ENCODE results near the gene RGP1.

Gene RGP1

GRCh38 chr9:35723426-35723825 is 25.7 kb upstream of the RGP1 start:
- no peak for ATAC-seq
- no peak for DNase-seq

GRCh38 chr9:35723908-35724307 is 25.2 kb upstream of the RGP1 start:
- ATAC-seq (no peak), DNase-seq (no peak)

DNA sequence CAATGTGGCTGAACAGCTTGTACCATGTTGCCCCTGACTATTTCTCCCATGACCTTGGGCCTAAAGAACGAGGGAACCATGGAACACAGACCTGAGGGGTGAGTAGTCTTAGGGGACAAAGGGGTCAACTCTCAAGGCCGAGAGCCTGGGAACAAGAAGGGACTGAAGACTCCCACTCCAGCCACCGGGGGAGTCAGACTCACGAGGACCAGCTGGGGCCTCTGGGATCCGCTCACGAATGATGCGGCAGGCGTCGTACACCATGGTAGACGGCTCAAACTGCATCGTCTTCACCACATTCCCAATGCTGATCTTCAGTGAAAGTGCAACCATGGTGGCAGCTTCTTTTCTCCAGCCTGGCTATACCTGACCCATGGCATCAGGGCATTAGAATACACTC is 23.7 kb upstream of the RGP1 start:
- no peak for ATAC-seq
- no peak for DNase-seq

GRCh38 chr9:35726931-35727330 is 22.2 kb upstream of the RGP1 start:
- ATAC-seq (no peak), DNase-seq (peak; percentile 40)

GRCh38 chr9:35727676-35728040 is 21.4 kb upstream of the RGP1 start:
- DNase-seq (no peak), ATAC-seq (no peak)

DNA sequence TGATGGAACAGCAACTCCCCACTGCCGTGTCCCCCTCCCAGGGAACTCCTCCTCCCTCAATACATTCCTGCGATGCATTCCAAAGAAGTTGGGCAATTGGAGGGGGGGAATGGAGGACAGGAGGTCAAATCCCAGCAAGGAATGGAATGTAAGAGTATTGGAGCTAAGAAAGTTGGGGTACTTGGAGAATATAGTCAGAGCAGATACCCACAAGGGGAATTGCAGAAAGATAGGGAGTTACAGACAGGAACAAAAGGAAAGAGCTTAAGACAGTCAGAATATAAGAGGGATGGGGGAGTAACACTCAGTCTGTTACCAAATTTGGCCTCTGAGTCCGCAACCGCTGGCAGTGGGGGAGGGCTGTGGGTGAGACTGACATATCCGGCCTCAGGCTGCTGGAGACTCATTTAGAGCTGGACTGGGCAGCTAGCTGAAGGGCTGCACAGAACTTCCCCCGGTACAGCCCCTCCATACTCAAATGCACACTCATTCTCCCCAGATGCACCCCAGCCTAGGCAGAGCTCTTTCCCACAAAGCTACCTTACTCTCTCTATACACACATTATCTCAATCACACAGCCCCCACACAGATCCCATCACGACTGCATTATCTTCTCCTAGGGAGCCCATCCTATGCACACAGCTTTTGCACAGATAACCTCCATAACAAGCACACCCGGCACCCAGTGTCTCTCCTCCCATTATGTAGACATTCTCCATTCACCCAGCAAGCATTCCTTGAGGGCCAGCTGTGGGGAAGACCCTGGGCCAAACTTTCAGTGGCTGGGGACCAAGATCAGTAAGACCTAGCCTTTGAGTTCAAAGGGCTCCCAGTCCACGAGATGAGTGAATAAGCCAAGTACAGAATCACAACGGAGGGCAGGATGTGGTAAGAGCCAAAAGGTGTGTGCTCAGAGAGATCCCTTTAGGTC is 20.8 kb upstream of the RGP1 start:
- ATAC-seq = peak; percentile 17
- peak; percentile 67 for DNase-seq

GRCh38 chr9:35729101-35729500 is 20.0 kb upstream of the RGP1 start:
- ATAC-seq (no peak), DNase-seq (no peak)

DNA sequence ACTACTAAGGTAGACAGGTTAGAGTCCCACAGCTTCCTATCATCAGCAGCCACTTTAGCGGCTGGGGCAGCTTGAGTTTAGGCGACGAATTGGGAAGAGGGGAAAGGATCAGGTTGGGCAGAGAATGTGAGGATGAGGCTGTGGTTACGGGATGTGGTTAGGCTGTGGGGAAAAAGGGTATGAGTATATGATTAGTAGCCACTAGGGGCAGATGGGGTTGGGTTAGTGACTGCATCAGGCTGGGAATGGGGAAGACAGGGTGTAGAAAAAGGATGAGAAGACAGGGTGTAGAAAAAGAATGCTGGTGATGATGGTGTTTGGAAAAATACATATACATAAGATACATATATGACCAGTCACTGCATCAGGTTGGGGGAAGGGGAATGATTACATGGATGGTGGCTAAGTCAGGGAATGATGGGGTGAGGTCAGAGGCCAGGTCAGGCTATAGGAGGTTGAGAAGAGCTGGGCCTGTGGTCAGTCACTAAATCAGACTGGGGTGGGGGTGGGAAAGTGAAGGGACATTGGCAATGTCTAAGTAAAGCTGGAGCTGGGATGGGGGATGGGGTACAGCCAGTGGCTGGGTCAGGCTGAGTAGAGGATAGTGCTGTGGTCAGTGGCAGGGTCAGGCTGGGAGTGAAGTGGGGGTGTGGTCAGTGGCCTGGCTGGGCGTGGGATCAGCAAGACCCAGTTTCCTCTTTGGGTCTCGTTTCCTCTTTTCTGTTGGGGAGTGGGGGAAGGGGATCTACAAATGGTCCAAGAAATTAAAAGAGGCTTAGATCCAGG is 19.2 kb upstream of the RGP1 start:
- DNase-seq (peak; percentile 46), ATAC-seq (no peak)

GRCh38 chr9:35730486-35730854 is 18.6 kb upstream of the RGP1 start:
- ATAC-seq = no peak
- no peak for DNase-seq

GRCh38 chr9:35731415-35732184 is 17.5 kb upstream of the RGP1 start:
- no peak for DNase-seq

DNA sequence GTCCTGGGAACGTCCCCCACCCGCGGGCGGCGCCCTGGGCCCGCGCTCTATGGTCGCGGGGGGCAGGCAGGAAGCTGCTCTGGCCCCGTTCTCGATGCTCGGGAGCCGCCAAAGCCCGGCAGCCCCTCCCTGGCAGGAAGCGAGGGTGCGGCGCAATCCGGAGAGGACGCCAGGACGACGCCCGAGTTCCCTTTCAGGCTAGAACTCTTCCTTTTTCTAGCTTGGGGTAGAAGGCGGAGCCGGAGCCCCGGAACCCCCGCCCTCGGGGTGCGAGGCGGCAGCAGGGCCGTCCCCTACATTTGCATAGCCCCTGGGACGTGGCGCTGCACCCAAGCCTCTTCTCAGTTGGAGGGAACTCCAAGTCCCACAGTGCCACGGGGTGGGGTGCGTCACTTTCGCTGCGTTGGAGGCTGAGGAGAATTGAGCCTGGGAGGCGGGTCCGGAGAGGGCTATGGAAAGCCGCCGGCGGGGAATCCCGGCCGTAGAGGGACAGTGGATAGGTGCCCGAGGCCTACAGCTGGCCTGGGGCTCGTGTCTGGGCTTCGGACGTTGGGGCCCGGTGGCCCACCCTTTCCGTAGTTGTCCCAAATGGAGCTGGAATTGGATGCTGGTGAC is 16.8 kb upstream of the RGP1 start, which contains the start of the genes CREB3 and TLN1:
Gene CREB3 (plus strand): TSS at position 482 of the 615 bp plus-strand sequence. CDS start 107 bp downstream, at position 589.
Gene TLN1 (minus strand): TSS at position 11 of the 615 bp plus-strand sequence. CDS start 6,501 bp downstream, outside the sequence.
- ATAC-seq (peak; percentile 92), DNase-seq (peak; percentile 97)

More at GRCh38 chr9:35731415-35732184, 17.5 kb upstream of the RGP1 start:
- ATAC-seq = no peak

GRCh38 chr9:35732800-35733541 is 16.1 kb upstream of the RGP1 start:
- peak; percentile 59 for DNase-seq

GRCh38 chr9:35734096-35734495 is 15.0 kb upstream of the RGP1 start:
- DNase-seq (no peak), ATAC-seq (no peak)

More at GRCh38 chr9:35732800-35733541, 16.1 kb upstream of the RGP1 start:
- ATAC-seq = peak; percentile 2

- no peak for ATAC-seq
- DNase-seq = peak; percentile 62
These were observed 12.9 kb upstream of the RGP1 start for GRCh38 chr9:35736201-35736633.

DNA sequence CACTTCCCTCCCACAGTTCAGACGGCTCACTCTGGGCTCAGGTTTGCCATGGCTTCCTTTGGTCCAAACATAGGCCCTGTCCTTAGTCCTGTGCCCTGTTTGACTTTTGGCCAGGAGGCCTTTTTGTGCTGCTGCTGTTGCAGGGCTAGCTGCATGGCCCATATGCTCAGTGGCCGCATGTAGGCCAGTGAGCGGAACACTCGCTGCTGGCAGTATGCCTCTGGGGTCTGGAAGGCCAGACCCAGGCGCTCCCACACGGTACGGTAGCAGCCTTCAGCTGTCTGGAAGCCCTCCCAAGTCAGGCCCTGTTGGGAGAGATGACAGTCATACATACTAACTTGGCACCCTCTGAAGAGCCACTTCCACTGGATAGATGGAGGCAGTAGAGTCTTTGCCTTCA is 11.9 kb upstream of the RGP1 start:
- DNase-seq = no peak
- ATAC-seq = no peak

DNA sequence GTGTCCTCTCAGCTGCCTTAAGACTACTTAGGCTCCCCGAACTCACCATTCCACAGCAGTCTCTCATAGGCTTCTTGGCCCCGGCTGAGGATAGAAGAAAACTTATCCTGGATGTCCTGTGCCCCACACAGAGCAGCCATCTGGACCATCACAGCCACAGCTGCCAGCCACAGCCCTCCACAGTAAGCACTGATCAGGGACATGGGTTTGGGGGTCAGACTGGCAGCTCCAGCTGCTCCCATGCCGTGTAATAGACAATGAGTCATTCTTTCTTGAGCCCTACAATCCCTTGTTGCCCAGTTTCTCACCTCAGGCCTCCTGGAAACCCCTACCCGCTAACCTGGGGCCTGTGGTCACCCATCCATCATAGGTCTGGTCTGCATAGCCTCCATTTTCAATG is 10.9 kb upstream of the RGP1 start:
- no peak for DNase-seq

DNA sequence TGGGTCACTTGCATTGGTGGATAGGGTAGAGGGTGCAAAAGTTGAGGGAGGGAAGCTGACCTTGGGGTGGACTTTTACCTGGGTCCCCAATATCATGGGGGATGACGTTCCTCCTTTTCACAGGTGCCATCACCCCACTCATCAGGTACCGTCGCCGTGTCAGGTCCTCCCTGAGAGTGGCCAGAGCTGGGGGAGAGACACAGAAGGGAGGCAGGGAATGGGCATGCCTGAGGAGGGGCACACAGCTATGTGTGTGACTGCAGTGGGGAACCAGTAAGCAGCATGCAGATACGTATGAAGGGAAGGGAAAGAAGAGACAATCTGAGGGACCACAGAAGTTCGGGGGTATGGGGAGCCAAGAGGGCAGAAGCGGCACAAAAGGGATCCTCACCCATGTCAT is 10.2 kb upstream of the RGP1 start:
- ATAC-seq = no peak
- no peak for DNase-seq

More for the DNA sequence above, 10.9 kb upstream of the RGP1 start:
- ATAC-seq = no peak

DNA sequence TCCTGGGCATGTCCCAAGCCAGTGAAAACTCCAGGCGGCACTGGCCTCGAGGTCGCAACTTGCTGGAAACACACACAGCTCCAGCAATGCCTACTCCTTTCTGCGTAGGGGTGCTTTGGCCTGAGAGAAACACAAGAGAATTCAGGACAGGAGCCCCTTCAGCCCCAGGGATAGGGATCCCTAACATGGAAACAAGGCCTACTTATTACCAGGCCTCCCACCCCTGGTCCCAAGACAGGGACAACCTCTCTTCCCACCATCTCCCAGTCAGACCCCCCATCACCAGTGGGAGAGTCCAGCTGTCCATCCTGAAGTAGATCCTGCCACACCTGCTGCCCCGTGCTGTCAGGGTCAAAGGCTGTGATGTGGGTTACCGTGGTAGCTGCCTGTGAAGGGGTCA is 8.8 kb upstream of the RGP1 start:
- ATAC-seq = no peak

DNA sequence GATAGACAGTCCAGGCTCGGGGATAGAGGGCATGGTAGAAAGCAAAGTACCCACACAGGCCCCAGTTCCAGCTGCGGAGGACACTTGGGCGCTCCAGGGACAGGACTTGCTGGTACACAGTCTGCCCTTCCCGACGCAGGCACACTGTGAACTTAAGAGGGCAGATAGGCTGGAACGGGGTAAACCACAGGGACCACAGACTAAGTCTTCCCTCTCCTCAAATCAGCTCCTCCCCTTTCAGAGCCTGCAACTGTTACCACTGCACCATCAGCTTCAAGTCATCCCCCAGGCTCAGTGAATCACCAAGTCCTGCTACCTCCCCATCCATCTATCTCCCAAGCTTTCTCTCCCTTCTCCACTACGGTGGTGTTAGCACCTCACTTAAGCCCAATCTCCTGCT is 7.3 kb upstream of the RGP1 start:
- no peak for DNase-seq
- ATAC-seq = peak; percentile 50

More for the DNA sequence above, 8.8 kb upstream of the RGP1 start:
- no peak for DNase-seq

DNA sequence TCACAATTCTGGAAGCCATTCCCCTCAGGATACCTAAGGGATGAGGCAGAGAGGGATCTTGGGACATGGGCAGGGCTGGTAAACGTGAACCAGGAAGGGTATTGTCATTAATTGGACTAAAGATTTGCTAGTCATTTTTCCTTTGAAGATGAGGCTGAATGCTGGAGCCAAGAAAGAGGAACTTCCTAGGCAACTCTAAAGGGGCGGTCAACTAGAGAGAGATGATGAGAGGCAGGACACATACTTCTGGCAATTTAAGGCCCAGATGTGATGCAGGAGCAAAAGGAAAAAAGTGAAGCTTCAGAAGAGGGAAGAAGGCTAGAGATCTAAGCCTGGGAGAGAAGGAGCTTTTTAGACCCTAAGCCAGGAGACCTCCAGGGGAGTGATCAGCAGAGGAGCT is 5.6 kb upstream of the RGP1 start:
- DNase-seq (no peak), ATAC-seq (no peak)

Data from stimulated activated naive CD8-positive, alpha-beta T cell treated with anti-CD3 and anti-CD28 coated beads, Interleukin-15, Interleukin-2, amounts not matched to agents 100 U/mL and 50 U/mL, for 24 hours (primary cell).